Lung (tissue), 12 donors: ENCODE data around the gene ANKRD29. TPM values are rescaled to one million over a fixed set of nuclear protein-coding genes. Genes with fewer than 3 reads are reported as not detected.

ENCODE experiments used
- ATAC-seq: fragments of 200-7000 bp; cut with Tn5 transposase; one replicate; pipeline ENCODE4 v1.9.1; 2020; ENCODE audit warnings: moderate number of reproducible peaks; ENCODE audit not compliant: insufficient read depth, low FRiP score
- DNase-seq, 3 donors: peaks; one replicate each; pipeline ENCODE4 v3.0.0-alpha.2; 2013 to 2017
- H3K27ac ChIP-seq, 2 donors: one replicate each; pipeline ENCODE4 v1.5.1; 2013; ENCODE audit warnings: mild to moderate bottlenecking in 2 of 2, moderate library complexity in 2 of 2, control low read depth in 1 of 2, inconsistent platforms in 1 of 2, low read depth in 1 of 2, low read length in 1 of 2
- H3K27me3 ChIP-seq, 3 donors: one replicate each; pipeline ENCODE4 v1.5.1; 2013; ENCODE audit warnings: low read length in 2 of 3; ENCODE audit not compliant: control insufficient read depth in 3 of 3, insufficient read depth in 3 of 3
- H3K36me3 ChIP-seq, 4 donors: one replicate each; pipeline ENCODE4 v1.5.1; 2013; ENCODE audit warnings: low read length in 4 of 4, mild to moderate bottlenecking in 1 of 4, moderate library complexity in 1 of 4; ENCODE audit not compliant: control insufficient read depth in 4 of 4, insufficient read depth in 4 of 4
- H3K4me1 ChIP-seq, 5 donors: one replicate each; pipeline ENCODE4 v1.5.1; 2013; ENCODE audit warnings: low read length in 5 of 5, mild to moderate bottlenecking in 2 of 5, moderate library complexity in 1 of 5; ENCODE audit not compliant: control insufficient read depth in 5 of 5, insufficient read depth in 5 of 5
- H3K4me3 ChIP-seq: one replicate; pipeline ENCODE4 v1.5.1; 2013; ENCODE audit warnings: mild to moderate bottlenecking, control low read depth, moderate library complexity
- H3K9ac ChIP-seq, 2 donors: one replicate each; pipeline ENCODE4 v1.5.1; 2013; ENCODE audit warnings: low read length in 2 of 2, control low read depth in 1 of 2; ENCODE audit not compliant: insufficient read depth in 1 of 2
- H3K9me3 ChIP-seq, 4 donors: one replicate each; pipeline ENCODE4 v1.5.1; 2013; ENCODE audit warnings: low read length in 3 of 4, mild to moderate bottlenecking in 1 of 4, moderate library complexity in 1 of 4; ENCODE audit not compliant: control insufficient read depth in 4 of 4, insufficient read depth in 3 of 4
- WGBS, 2 donors: extraction: QIAGEN DNeasy Blood & Tissue Kit; methylation state at CpG; one replicate each; pipeline ENCODE4 v1.1.7; 2013; 5-methylcytosine and 5-hydroxymethylcytosine counted together
- polyA plus RNA-seq, 2 donors: library from polyadenylated mRNA; stranded (reverse); fragments of 200-250 nt; gene quantifications; one replicate each; pipeline ENCODE4 v1.2.1, GENCODE V29; 2013
- total RNA-seq, 2 donors: library from RNA; depleted of rRNA in 1 of 2; stranded (reverse); fragments of >200 nt in 1 of 2; gene quantifications; one replicate each; pipeline ENCODE4 v1.2.1, GENCODE V29; 2014 to 2021
- TF ChIP-seq, protein P1 (sequence below): IDR thresholded peaks from 2 replicates; pipeline ENCODE4 v1.5.1; 2012; ENCODE audit warnings: mild to moderate bottlenecking; ENCODE audit errors: control extremely low read depth, extremely low read depth
- donor health status: control.
- donor health status: control.
- donor health status: Bipolar disorder and iron deficiency.
- donor health status: healthy.
- donor health status: DM: yes; HTN: yes; CAD: no.

Gene ANKRD29
- total and polyA plus RNA-seq, 4 donors = 12.5 to 60.9 (median 43.0) TPM

DNA sequence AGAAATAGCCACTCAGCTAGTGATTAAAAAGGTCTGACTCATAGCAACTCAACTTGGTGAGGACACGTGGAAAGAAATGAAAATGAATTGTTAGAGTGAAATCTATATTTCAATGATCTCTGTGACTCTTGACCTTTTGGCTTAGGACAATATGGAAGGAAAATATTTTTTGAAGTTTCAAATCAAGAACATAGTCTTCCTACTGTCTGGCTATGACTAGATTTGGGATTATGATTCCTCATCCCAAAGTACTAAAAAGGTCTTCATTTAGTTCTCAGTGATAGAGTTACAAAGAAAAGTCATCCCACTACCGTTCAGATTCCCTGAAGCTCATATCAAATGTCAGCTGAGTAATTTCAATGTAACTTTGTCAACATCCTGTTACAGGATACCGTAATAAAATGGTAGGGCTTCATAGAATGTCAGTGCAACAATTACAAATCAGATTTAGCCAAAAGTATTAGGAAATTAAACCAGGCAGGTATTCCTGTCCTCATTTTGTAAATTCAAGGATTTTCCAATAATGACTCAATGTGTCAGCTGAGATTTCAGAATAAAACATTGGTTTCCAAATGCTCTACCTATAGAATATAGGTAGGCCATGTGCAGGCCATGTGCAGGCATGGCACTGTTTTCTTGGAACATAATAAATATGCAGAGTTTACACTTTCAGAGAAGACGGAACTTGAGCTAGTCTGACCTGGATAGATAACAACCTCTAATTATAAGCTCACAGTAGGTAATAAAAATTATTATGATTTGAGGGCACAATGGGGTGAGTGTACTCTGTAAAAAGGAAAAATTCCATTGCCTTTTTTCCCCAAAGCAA is 36.0 kb downstream of the ANKRD29 start:
- Histone ChIP-seq H3K9me3 (no peaks in the 10 kb centered on the region), H3K36me3 (no peaks in the 10 kb centered on the region), H3K27me3 (no peaks in the 10 kb centered on the region), H3K4me3 (no peak overlapping the region), H3K27ac (no peak overlapping the region), H3K4me1 (no peaks in the 10 kb centered on the region), H3K9ac (no peak overlapping the region)
- no peak for ATAC-seq
- DNase-seq = no peak
- TF ChIP-seq, protein P1, sequence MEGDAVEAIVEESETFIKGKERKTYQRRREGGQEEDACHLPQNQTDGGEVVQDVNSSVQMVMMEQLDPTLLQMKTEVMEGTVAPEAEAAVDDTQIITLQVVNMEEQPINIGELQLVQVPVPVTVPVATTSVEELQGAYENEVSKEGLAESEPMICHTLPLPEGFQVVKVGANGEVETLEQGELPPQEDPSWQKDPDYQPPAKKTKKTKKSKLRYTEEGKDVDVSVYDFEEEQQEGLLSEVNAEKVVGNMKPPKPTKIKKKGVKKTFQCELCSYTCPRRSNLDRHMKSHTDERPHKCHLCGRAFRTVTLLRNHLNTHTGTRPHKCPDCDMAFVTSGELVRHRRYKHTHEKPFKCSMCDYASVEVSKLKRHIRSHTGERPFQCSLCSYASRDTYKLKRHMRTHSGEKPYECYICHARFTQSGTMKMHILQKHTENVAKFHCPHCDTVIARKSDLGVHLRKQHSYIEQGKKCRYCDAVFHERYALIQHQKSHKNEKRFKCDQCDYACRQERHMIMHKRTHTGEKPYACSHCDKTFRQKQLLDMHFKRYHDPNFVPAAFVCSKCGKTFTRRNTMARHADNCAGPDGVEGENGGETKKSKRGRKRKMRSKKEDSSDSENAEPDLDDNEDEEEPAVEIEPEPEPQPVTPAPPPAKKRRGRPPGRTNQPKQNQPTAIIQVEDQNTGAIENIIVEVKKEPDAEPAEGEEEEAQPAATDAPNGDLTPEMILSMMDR = no peak
- WGBS, 2 donors = 44 to 71% methylated on average over 4 of the region's 4 CpGs

DNA sequence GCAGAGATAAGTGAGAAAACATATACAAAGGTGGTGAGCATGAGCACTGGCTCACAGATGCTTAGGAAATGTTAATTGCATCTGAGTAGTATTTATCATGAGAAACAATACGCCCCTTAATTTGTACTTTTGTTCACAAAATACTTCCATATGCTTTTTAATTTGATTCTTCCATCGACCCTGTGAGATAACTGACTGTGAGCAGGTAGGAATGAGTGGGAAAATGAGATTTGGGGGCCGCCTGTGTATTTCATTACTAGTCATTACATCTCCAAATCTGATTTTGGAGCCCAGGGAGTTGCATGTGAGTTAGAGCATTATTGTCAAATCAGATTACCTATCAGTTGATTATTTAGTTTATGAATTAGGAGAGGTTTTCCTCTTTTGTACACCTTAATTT is 39.7 kb downstream of the ANKRD29 start:
- WGBS, 2 donors = 91 to 94% methylated on average over 3 of the region's 3 CpGs
- no peak overlapping the region for H3K9ac ChIP-seq
- H3K9me3 ChIP-seq = no peaks in the 10 kb centered on the region
- no peak overlapping the region for H3K27ac ChIP-seq
- no peaks in the 10 kb centered on the region for H3K36me3 ChIP-seq
- no peak overlapping the region for H3K4me3 ChIP-seq
- TF ChIP-seq, protein P1 = no peak
- ATAC-seq (no peak), DNase-seq (no peak)
- peaks cover 2 to 15% (median 3%) of the 10 kb centered on the region in 5 donors for H3K4me1 ChIP-seq
- peaks cover 0 to 17% (median 9%) of the 10 kb centered on the region in 3 donors for H3K27me3 ChIP-seq

DNA sequence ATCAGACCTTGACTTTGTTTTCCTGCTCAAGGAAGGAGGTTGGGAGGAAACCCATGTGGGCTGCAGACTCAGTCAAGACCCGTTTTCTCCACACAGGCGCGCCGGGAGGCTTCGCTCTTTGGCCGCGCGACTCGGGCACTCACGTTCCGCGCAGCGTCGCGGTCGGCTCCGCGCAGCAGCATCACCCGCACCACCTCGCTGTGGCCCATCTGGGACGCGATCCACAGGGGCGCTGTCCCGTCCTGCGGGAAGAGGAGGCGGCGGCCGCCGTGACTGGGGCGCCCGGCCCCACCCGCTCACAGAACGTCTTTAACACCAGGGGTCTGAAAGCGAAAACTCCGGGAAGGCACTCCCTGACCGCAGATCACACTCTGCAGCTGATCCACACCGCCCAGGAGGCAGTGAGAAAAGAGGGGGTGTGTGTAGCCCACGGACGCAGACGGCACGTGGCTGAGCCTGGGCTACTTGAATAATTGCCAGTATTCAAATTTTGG is 43.3 kb downstream of the ANKRD29 start:
- ATAC-seq (peak; percentile 29), DNase-seq (peak; percentile 50 to 59 (median 59))
- Histone ChIP-seq H3K4me1 (peaks cover 2 to 15% (median 3%) of the 10 kb centered on the region in 5 donors), H3K27me3 (peaks cover 0 to 18% (median 9%) of the 10 kb centered on the region in 3 donors), H3K36me3 (no peaks in the 10 kb centered on the region), H3K27ac (peak overlapping the region in 1 of 2 donors; percentile 68), H3K9me3 (no peaks in the 10 kb centered on the region), H3K9ac (peak overlapping the region; percentile 33 to 38), H3K4me3 (peak overlapping the region; percentile 16)
- 2 to 8% methylated on average over 40 to 41 of the region's 41 CpGs for WGBS, 2 donors
- TF ChIP-seq, protein P1 = no peak
